Measurements from ENCODE around the gene ADPRHL1. TPM values are rescaled to one million over a fixed set of nuclear protein-coding genes. Genes with fewer than 3 reads are reported as not detected.

Gene ADPRHL1
- total RNA-seq, 4 donors from 2014 or later, result 0.72 to 2.7 (median 1.7) TPM

GRCh38 chr13:113404723-113405471 is 48.4 kb downstream of the ADPRHL1 start:
- DNase-seq (ENCODE audit: low spot score), result no peak
- TF ChIP-seq CTCF (IDR thresholded peaks at IDR 0.05), result no peak
- ATAC-seq (ENCODE audit: low FRiP score), result no peak

DNA sequence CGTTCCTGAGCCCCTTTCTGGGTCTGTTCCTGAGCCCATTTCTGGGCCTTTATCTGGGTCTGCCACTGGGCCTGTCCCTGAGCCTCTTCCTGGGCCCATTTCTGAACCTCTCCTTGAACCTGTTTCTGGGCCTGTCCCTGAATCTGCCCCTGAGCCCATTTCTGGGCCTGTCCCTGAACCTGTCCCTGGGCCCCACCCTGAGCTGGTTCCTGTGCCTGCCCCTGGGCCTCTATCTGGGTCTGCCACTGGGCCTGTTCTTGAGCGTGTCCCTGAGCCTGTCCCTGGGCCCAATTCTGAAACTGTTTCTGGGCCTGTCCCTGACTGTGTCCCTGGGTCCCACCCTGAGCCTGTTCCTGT is 48.9 kb downstream of the ADPRHL1 start:
- no peak for TF ChIP-seq CTCF (IDR thresholded peaks at IDR 0.05)
- ATAC-seq (ENCODE audit: low FRiP score), result no peak
- no peak for DNase-seq (ENCODE audit: low spot score)

- no peak for ATAC-seq (ENCODE audit: low FRiP score)
- TF ChIP-seq CTCF (IDR thresholded peaks at IDR 0.05), result no peak
- no peak for DNase-seq (ENCODE audit: low spot score)
These were observed 49.8 kb downstream of the ADPRHL1 start for GRCh38 chr13:113403255-113404104.

- ATAC-seq (ENCODE audit: low FRiP score), result no peak
- no peak for TF ChIP-seq CTCF (IDR thresholded peaks at IDR 0.05)
These were observed 50.6 kb downstream of the ADPRHL1 start for GRCh38 chr13:113402471-113403254.

GRCh38 chr13:113401452-113402415 is 51.6 kb downstream of the ADPRHL1 start:
- ATAC-seq (ENCODE audit: low FRiP score) (no peak), DNase-seq (ENCODE audit: low spot score) (no peak)
- no peak for TF ChIP-seq CTCF (IDR thresholded peaks at IDR 0.05)

More at GRCh38 chr13:113402471-113403254, 50.6 kb downstream of the ADPRHL1 start:
- no peak for DNase-seq (ENCODE audit: low spot score)
